22Rv1 (cell line): Measurements from ENCODE around the gene ZNF367.

ENCODE experiments used
- ZFX ChIP-seq: fragments of 450-650 bp; IDR thresholded peaks from 2 replicates; pipeline ENCODE4 v1.6.1; 2017; ENCODE audit warnings: antibody characterized with exemption, borderline replicate concordance
- TF ChIP-seq, protein P1 (sequence below): fragments of 450-650 bp; IDR thresholded peaks from 2 replicates; pipeline ENCODE4 v1.5.1; 2017; ENCODE audit warnings: mild to moderate bottlenecking

- TF ChIP-seq, protein P1, sequence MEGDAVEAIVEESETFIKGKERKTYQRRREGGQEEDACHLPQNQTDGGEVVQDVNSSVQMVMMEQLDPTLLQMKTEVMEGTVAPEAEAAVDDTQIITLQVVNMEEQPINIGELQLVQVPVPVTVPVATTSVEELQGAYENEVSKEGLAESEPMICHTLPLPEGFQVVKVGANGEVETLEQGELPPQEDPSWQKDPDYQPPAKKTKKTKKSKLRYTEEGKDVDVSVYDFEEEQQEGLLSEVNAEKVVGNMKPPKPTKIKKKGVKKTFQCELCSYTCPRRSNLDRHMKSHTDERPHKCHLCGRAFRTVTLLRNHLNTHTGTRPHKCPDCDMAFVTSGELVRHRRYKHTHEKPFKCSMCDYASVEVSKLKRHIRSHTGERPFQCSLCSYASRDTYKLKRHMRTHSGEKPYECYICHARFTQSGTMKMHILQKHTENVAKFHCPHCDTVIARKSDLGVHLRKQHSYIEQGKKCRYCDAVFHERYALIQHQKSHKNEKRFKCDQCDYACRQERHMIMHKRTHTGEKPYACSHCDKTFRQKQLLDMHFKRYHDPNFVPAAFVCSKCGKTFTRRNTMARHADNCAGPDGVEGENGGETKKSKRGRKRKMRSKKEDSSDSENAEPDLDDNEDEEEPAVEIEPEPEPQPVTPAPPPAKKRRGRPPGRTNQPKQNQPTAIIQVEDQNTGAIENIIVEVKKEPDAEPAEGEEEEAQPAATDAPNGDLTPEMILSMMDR: no peak
- TF ChIP-seq ZFX: no peak
Measured at GRCh38 chr9:96386157-96386556, 32.0 kb downstream of the ZNF367 start.
